DMS153 treated with DMSO at 0.1 percent for 48 hours (cell line): ENCODE results near the gene FDX1.
A peak's percentile ranks its signal among the peaks of the same experiment; 100 is the strongest.

Source experiments
- DNase-seq: peaks from one replicate; lab custom pipeline; 2025; ENCODE audit not compliant: unreplicated experiment; lab: John Stamatoyannopoulos, UW

Gene FDX1

GRCh38 chr11:110507328-110507727 is 77.6 kb downstream of the FDX1 start:
- DNase-seq = no peak

GRCh38 chr11:110508786-110509185 is 79.0 kb downstream of the FDX1 start:
- DNase-seq = no peak

- DNase-seq = peak; percentile 72
Measured at GRCh38 chr11:110509472-110509871, 79.7 kb downstream of the FDX1 start.

GRCh38 chr11:110512026-110512425 is 82.3 kb downstream of the FDX1 start:
- DNase-seq = no peak

- DNase-seq = no peak
Measured at GRCh38 chr11:110513259-110513801, 83.6 kb downstream of the FDX1 start.

- no peak for DNase-seq
Measured at GRCh38 chr11:110513846-110514437, 84.2 kb downstream of the FDX1 start.
